Loucy (cell line): ENCODE results near the gene RSRP1.
"Not testable (repeated sequence)": the region's sequence is repeated elsewhere in the genome, so short reads cannot be mapped to it uniquely, and the experiment has no call there.

Experiments used
- EZH2phosphoT487 ChIP-seq: fragments of 200-600 bp; IDR thresholded peaks from 2 replicates; pipeline ENCODE4 v1.6.1; 2018; ENCODE audit warnings: antibody characterized with exemption, mild to moderate bottlenecking, moderate library complexity, borderline replicate concordance
- TF ChIP-seq, protein P1 (sequence below): fragments of 200-600 bp; sonication (generic); conservative IDR thresholded peaks from 2 replicates; pipeline ENCODE4 v1.5.1; 2014; ENCODE audit warnings: mild to moderate bottlenecking, antibody characterized with exemption, low read length

DNA sequence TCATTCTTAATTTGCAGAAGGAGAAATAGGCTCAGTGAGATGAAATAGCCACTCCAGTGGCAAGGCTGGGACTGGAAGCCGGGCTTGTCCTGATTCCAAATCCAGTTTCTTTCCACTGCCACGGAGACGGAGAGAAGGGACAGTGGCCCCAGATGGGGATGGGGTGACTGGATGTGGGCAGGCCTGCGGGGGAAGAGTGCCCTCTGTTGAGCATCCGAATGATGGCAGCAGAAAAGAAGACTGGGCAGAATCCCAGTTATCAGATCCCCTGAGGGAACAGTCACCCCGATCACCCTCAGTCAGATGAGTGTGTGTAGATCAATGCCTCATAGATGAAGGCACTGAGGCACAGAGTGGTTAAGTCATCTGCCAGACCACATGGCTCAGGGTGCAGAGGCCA, 42.8 kb upstream of the RSRP1 start:
- TF ChIP-seq, protein P1, sequence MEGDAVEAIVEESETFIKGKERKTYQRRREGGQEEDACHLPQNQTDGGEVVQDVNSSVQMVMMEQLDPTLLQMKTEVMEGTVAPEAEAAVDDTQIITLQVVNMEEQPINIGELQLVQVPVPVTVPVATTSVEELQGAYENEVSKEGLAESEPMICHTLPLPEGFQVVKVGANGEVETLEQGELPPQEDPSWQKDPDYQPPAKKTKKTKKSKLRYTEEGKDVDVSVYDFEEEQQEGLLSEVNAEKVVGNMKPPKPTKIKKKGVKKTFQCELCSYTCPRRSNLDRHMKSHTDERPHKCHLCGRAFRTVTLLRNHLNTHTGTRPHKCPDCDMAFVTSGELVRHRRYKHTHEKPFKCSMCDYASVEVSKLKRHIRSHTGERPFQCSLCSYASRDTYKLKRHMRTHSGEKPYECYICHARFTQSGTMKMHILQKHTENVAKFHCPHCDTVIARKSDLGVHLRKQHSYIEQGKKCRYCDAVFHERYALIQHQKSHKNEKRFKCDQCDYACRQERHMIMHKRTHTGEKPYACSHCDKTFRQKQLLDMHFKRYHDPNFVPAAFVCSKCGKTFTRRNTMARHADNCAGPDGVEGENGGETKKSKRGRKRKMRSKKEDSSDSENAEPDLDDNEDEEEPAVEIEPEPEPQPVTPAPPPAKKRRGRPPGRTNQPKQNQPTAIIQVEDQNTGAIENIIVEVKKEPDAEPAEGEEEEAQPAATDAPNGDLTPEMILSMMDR: peak; percentile 28
- TF ChIP-seq EZH2phosphoT487: not testable (repeated sequence)
